Choroid plexus epithelial cell (primary cell): ENCODE data around the gene CHCHD6.

Experiments
- DNase-seq: peaks from one replicate; pipeline ENCODE4 v3.0.0-alpha.2; 2010; ENCODE audit warnings: low read depth
- H3K4me3 ChIP-seq: 2 replicates; pipeline ENCODE4 v1.5.1; 2011; ENCODE audit warnings: low read depth, mild to moderate bottlenecking, control low read depth, low read length, moderate library complexity
- CTCF ChIP-seq: conservative IDR thresholded peaks from 2 replicates; pipeline ENCODE4 v1.5.1; 2011; ENCODE audit warnings: low read depth, mild to moderate bottlenecking, control low read depth, inconsistent platforms, low read length, moderate library complexity

The CHCHD6 gene

GRCh38 chr3:126993436-126993835 lies 289.4 kb downstream of the CHCHD6 start:
- no peak for TF ChIP-seq CTCF
- DNase-seq, result no peak
- no peak overlapping the region for H3K4me3 ChIP-seq

- TF ChIP-seq CTCF, result no peak
- no peak for DNase-seq
- no peak overlapping the region for H3K4me3 ChIP-seq
Measured at GRCh38 chr3:126994661-126995245, 290.7 kb downstream of the CHCHD6 start.

GRCh38 chr3:126995254-126995780 lies 291.3 kb downstream of the CHCHD6 start:
- DNase-seq, result no peak
- no peak for TF ChIP-seq CTCF
- no peak overlapping the region for H3K4me3 ChIP-seq

- DNase-seq, result no peak
- H3K4me3 ChIP-seq, result no peak overlapping the region
- TF ChIP-seq CTCF, result peak; percentile 39
Measured at GRCh38 chr3:126995926-126996512, 292.0 kb downstream of the CHCHD6 start.

- TF ChIP-seq CTCF, result no peak
- no peak for DNase-seq
- no peak overlapping the region for H3K4me3 ChIP-seq
Measured at GRCh38 chr3:126996905-126997304, 292.9 kb downstream of the CHCHD6 start.

GRCh38 chr3:126997455-126998038 lies 293.5 kb downstream of the CHCHD6 start:
- no peak for TF ChIP-seq CTCF
- DNase-seq, result no peak
- H3K4me3 ChIP-seq, result no peak overlapping the region

- no peak overlapping the region for H3K4me3 ChIP-seq
- no peak for DNase-seq
- TF ChIP-seq CTCF, result no peak
Measured at GRCh38 chr3:126998320-126998719, 294.3 kb downstream of the CHCHD6 start.
